ENCODE measurements around the gene DDX31. TPM values are rescaled to one million over a fixed set of nuclear protein-coding genes. Genes with fewer than 3 reads are reported as not detected.

The DDX31 gene
- total RNA-seq, 1 donor from 2014 or later: 4.4 TPM

DNA sequence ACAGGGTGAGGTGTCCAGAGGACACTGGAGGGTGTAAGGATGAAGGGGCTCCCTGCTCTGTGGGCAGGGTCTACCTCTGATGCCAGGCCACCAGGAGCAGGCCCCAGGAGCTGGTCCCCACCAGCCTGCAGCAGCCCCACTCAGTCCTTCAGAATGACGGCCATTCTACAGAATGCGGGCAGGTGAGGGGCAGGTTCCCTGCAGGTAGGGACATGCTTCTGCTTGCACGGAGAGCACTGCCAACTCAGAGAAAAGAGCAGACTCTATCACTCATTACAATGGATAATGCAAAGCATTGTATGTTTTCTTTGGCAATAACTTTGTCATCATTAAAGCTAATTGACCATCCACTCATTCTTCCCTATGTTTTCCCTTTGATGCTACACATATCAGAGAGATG lies 39.0 kb downstream of the DDX31 start:
- no peak overlapping the region for H3K4me3 ChIP-seq
- H3K27ac ChIP-seq (replicated peaks): no peak overlapping the region
- no peak for DNase-seq
- TF ChIP-seq CTCF (IDR thresholded peaks at IDR 0.05; ENCODE audit: borderline replicate concordance): no peak
- intact Hi-C loops (cut with micrococcal nuclease): no loop called here
- H3K36me3 ChIP-seq: peaks cover 48% of the 10 kb centered on the region
- H3K27me3 ChIP-seq (ENCODE audit: low read depth): no peaks in the 10 kb centered on the region
- H3K4me1 ChIP-seq: no peaks in the 10 kb centered on the region
- H3K9me3 ChIP-seq (replicated peaks): no peaks in the 10 kb centered on the region

GRCh38 chr9:132630116-132630515 lies 39.7 kb downstream of the DDX31 start:
- intact Hi-C loops (cut with micrococcal nuclease): no loop called here
- no peak for TF ChIP-seq CTCF (IDR thresholded peaks at IDR 0.05; ENCODE audit: borderline replicate concordance)
- H3K27me3 ChIP-seq (ENCODE audit: low read depth): no peaks in the 10 kb centered on the region
- peaks cover 55% of the 10 kb centered on the region for H3K36me3 ChIP-seq
- DNase-seq: no peak
- no peak overlapping the region for H3K4me3 ChIP-seq
- H3K27ac ChIP-seq (replicated peaks): no peak overlapping the region
- no peaks in the 10 kb centered on the region for H3K9me3 ChIP-seq (replicated peaks)
- no peaks in the 10 kb centered on the region for H3K4me1 ChIP-seq

GRCh38 chr9:132628746-132629145 lies 41.0 kb downstream of the DDX31 start:
- TF ChIP-seq CTCF (IDR thresholded peaks at IDR 0.05; ENCODE audit: borderline replicate concordance): no peak
- Histone ChIP-seq H3K4me1 (no peaks in the 10 kb centered on the region), H3K9me3 (replicated peaks) (no peaks in the 10 kb centered on the region), H3K27me3 (ENCODE audit: low read depth) (no peaks in the 10 kb centered on the region), H3K27ac (replicated peaks) (no peak overlapping the region), H3K36me3 (peaks cover 62% of the 10 kb centered on the region), H3K4me3 (no peak overlapping the region)
- intact Hi-C loops (cut with micrococcal nuclease): no loop called here
- DNase-seq: no peak

GRCh38 chr9:132627594-132627993 lies 42.2 kb downstream of the DDX31 start:
- TF ChIP-seq CTCF (IDR thresholded peaks at IDR 0.05; ENCODE audit: borderline replicate concordance): no peak
- no peak overlapping the region for H3K4me3 ChIP-seq
- no peak overlapping the region for H3K27ac ChIP-seq (replicated peaks)
- no peaks in the 10 kb centered on the region for H3K27me3 ChIP-seq (ENCODE audit: low read depth)
- H3K36me3 ChIP-seq: peaks cover 66% of the 10 kb centered on the region
- H3K9me3 ChIP-seq (replicated peaks): no peaks in the 10 kb centered on the region
- DNase-seq: no peak
- no peaks in the 10 kb centered on the region for H3K4me1 ChIP-seq
- intact Hi-C loops (cut with micrococcal nuclease): no loop called here

DNA sequence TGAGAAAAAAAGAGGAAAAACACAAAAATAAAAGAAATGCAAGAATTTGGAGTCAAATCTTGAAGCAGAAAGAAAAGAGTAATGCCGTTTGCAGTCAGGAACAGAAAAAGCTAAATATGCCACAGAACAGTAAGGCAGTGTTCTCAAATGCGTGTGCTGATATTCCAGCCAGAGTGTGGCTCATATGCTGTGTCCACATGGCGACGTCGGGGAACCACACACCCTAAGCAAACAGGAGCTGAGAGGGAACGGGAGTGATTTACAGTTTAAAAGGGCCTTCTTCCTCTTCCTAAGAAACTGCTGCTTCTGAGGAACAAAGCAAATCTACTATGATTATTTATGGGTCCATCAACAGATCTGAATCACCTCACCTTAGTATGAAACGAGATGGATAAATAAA lies 42.7 kb downstream of the DDX31 start:
- no peak for TF ChIP-seq CTCF (IDR thresholded peaks at IDR 0.05; ENCODE audit: borderline replicate concordance)
- no peaks in the 10 kb centered on the region for H3K27me3 ChIP-seq (ENCODE audit: low read depth)
- peaks cover 70% of the 10 kb centered on the region for H3K36me3 ChIP-seq
- no peak overlapping the region for H3K27ac ChIP-seq (replicated peaks)
- H3K4me1 ChIP-seq: no peaks in the 10 kb centered on the region
- no peaks in the 10 kb centered on the region for H3K9me3 ChIP-seq (replicated peaks)
- no peak for DNase-seq
- intact Hi-C loops (cut with micrococcal nuclease): no loop called here
- H3K4me3 ChIP-seq: no peak overlapping the region

DNA sequence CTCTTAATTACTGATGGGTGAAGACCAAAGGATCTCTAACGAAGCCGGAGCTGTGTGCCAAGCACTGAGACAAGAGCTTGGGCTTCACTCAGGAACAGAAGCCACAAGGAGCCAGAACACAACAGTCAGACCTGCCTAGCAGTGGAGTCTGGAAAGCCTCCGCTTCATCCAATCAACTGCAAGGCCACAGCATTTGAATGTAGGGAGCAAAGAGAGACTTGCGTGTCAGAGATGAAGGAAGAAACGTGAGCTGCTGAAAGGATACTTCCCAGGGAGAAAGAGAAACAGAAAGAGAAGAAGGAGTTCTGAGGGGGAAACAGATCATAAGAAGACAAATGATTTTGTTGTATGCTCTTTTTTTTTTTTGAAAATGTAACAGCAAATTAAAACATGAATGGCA lies 43.5 kb downstream of the DDX31 start:
- intact Hi-C loops (cut with micrococcal nuclease): no loop called here
- peaks cover 66% of the 10 kb centered on the region for H3K36me3 ChIP-seq
- DNase-seq: no peak
- no peak overlapping the region for H3K4me3 ChIP-seq
- no peaks in the 10 kb centered on the region for H3K9me3 ChIP-seq (replicated peaks)
- no peaks in the 10 kb centered on the region for H3K27me3 ChIP-seq (ENCODE audit: low read depth)
- TF ChIP-seq CTCF (IDR thresholded peaks at IDR 0.05; ENCODE audit: borderline replicate concordance): no peak
- no peaks in the 10 kb centered on the region for H3K4me1 ChIP-seq
- no peak overlapping the region for H3K27ac ChIP-seq (replicated peaks)

Measured in left ventricle myocardium inferior (tissue), 1 donor.